H1 (cell line): ENCODE data around the gene TNFRSF14.
"Not testable (repeated sequence)": the region's sequence is repeated elsewhere in the genome, so short reads cannot be mapped to it uniquely, and the experiment has no call there.

ENCODE experiments used
- CEBPB ChIP-seq: IDR thresholded peaks from 2 replicates; pipeline ENCODE4 v1.6.1; 2012; ENCODE audit warnings: low read depth, low read length
- CTCF ChIP-seq, 3 experiments: IDR thresholded peaks; 1 replicate in 2 of 3; 2 replicates in 1 of 3; pipeline versions ENCODE4 v1.5.1 to v1.6.1; 2011; ENCODE audit warnings: low read length in 3 of 3, mild to moderate bottlenecking in 3 of 3, inconsistent platforms in 2 of 3, low read depth in 1 of 3, moderate library complexity in 1 of 3; ENCODE audit not compliant: insufficient read depth in 1 of 3; ENCODE audit errors: control extremely low read depth in 1 of 3
- EZH2 ChIP-seq: fragments of 200-600 bp; sonication (generic); IDR thresholded peaks from 2 replicates; pipeline ENCODE4 v1.7.1; 2012; ENCODE audit warnings: low read depth, mild to moderate bottlenecking, moderate library complexity, low read length, inconsistent platforms; ENCODE audit not compliant: severe bottlenecking
- GABPA ChIP-seq: IDR thresholded peaks from 2 replicates; pipeline ENCODE4 v1.6.1; 2011; ENCODE audit warnings: mild to moderate bottlenecking, low read length, moderate library complexity, borderline replicate concordance; ENCODE audit not compliant: insufficient read depth
- JUN ChIP-seq: IDR thresholded peaks from 2 replicates; pipeline ENCODE4 v1.6.1; 2011; ENCODE audit warnings: low read depth, mild to moderate bottlenecking, improper control_type of control experiment, low read length
- JUND ChIP-seq: IDR thresholded peaks from 2 replicates; pipeline ENCODE4 v1.6.1; 2011; ENCODE audit warnings: mild to moderate bottlenecking, improper control_type of control experiment, low read length
- POLR2A ChIP-seq, 2 experiments: IDR thresholded peaks; 1 replicate in 1 of 2; 2 replicates in 1 of 2; pipeline ENCODE4 v1.6.1; 2011; ENCODE audit warnings: low read depth in 2 of 2, low read length in 2 of 2, mild to moderate bottlenecking in 2 of 2; ENCODE audit errors: control extremely low read depth in 1 of 2
- POLR2AphosphoS5 ChIP-seq: IDR thresholded peaks from 2 replicates; pipeline ENCODE4 v1.6.1; 2011; ENCODE audit warnings: low read depth, low read length
- RAD21 ChIP-seq, 2 experiments: IDR thresholded peaks in 1 of 2; conservative IDR thresholded peaks in 1 of 2; 2 replicates each; pipeline ENCODE4 v1.6.1; 2011; ENCODE audit warnings: low read depth in 2 of 2, low read length in 2 of 2, improper control_type of control experiment in 1 of 2, inconsistent platforms in 1 of 2, mild to moderate bottlenecking in 1 of 2, moderate library complexity in 1 of 2
- RFX5 ChIP-seq: IDR thresholded peaks from 2 replicates; pipeline ENCODE4 v1.6.1; 2011; ENCODE audit warnings: low read depth, low read length, improper control_type of control experiment, borderline replicate concordance
- TAF1 ChIP-seq: IDR thresholded peaks from 2 replicates; pipeline ENCODE4 v1.6.1; 2011; ENCODE audit warnings: mild to moderate bottlenecking, low read depth, low read length
- TF ChIP-seq, protein P1 (sequence below): IDR thresholded peaks from 2 replicates; pipeline ENCODE4 v1.6.1; 2012; ENCODE audit warnings: inconsistent platforms

GRCh38 chr1:2553076-2553475 is 3.1 kb upstream of the TNFRSF14 start:
- TF ChIP-seq POLR2A (IDR thresholded peaks at IDR 0.05; ENCODE audit: control extremely low read depth in 1 of 2, low read depth in 2 of 2, low read length in 2 of 2); CEBPB; JUND; GABPA; CTCF (IDR thresholded peaks at IDR 0.05; ENCODE audit: control extremely low read depth in 1 of 3, insufficient read depth in 1 of 3, low read depth in 1 of 3, low read length in 3 of 3); JUN; POLR2AphosphoS5; RAD21 (IDR thresholded peaks at IDR 0.05 in 1 of 2, conservative IDR thresholded peaks at IDR 0.05 in 1 of 2; ENCODE audit: low read depth in 2 of 2, low read length in 2 of 2); TAF1; EZH2; RFX5: not testable (repeated sequence)
- TF ChIP-seq, protein P1, sequence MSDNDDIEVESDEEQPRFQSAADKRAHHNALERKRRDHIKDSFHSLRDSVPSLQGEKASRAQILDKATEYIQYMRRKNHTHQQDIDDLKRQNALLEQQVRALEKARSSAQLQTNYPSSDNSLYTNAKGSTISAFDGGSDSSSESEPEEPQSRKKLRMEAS: not testable (repeated sequence)
